ENCODE measurements around the gene ANGEL2.

DNA sequence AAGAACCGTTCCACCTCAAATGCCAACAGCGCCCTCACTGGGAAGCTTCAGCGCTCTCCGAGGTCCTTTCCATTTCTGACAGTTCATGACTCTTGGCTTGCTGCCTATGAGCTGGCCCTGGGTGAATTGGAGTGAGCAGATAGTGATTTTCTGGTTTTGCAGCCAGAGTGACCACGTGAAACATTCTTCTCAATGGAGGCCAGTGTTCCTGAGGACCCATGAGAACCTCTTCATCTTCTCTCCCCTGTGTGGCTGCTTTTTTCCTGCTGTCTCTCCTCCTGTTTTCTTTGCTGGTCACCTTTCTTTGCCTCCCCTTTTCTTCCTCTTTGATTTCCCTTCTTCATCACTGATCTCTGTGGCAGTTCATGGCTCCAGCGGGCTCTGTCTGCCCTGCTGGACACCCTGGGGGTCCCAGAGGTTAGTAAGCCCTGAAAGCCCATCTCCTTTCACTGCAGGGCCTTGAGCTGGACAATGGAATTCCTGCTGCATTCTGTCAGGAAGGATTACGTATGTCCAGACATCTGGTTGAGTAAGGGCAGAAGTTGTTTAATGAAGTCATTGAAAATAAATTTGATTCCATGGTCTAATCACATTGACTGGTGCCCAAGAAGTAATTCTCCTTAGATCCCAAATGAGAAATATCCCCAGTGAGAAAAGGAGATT, 35.4 kb downstream of the ANGEL2 start:
- TF ChIP-seq RFX5 (IDR thresholded peaks at IDR 0.05; ENCODE audit: low read length) (no peak), CTCF (IDR thresholded peaks at IDR 0.05) (no peak), NFIC (IDR thresholded peaks at IDR 0.05; ENCODE audit: borderline replicate concordance) (no peak), FOXJ3 (CRISPR knock-in tag; IDR thresholded peaks at IDR 0.05) (no peak), MXI1 (IDR thresholded peaks at IDR 0.05; ENCODE audit: low read depth, low read length) (no peak), SMC3 (IDR thresholded peaks at IDR 0.05; ENCODE audit: low read depth, low read length) (no peak), TEAD4 (IDR thresholded peaks at IDR 0.05; ENCODE audit: borderline replicate concordance, insufficient read depth) (no peak), EZH2phosphoT487 (IDR thresholded peaks at IDR 0.05; ENCODE audit: borderline replicate concordance, low read depth) (no peak)
